K562 (cell line): ENCODE measurements around the gene KISS1R. TPM values are rescaled to one million over a fixed set of nuclear protein-coding genes. Genes with fewer than 3 reads are reported as not detected.
A peak's percentile ranks its signal among the peaks of the same experiment; 100 is the strongest.

ENCODE experiments used
- CGGBP1 ChIP-seq: fragments of 250-450 bp; sonication (Bioruptor Pico); IDR thresholded peaks from 2 replicates; pipeline ENCODE4 v1.9.0; 2021; ENCODE audit warnings: mild to moderate bottlenecking
- JUN ChIP-seq, 2 experiments: sonication (generic) in 1 of 2; formaldehyde crosslinking in 1 of 2; IDR thresholded peaks; 2 replicates each; pipeline versions ENCODE4 v1.6.1 to v1.8.0; 2012 to 2022; ENCODE audit warnings: borderline replicate concordance in 2 of 2, mild to moderate bottlenecking in 2 of 2, improper control_type of control experiment in 1 of 2, low read depth in 1 of 2, low read length in 1 of 2, missing genetic modification reagents in 1 of 2
- KAT2B ChIP-seq: IDR thresholded peaks from one replicate; pipeline ENCODE4 v1.6.1; 2012; ENCODE audit warnings: low read depth, mild to moderate bottlenecking, control low read depth, inconsistent platforms, low read length, moderate library complexity
- KLF13 ChIP-seq: fragments of 450-650 bp; IDR thresholded peaks from 2 replicates; pipeline ENCODE4 v1.6.1; 2016; ENCODE audit warnings: missing genetic modification characterization, low read depth, mild to moderate bottlenecking, missing compliant biosample characterization, moderate library complexity, borderline replicate concordance
- PRDM10 ChIP-seq: fragments of 450-650 bp; IDR thresholded peaks from 2 replicates; pipeline ENCODE4 v1.6.1; 2018; ENCODE audit not compliant: partially characterized antibody
- PYGO2 ChIP-seq: fragments of 450-650 bp; IDR thresholded peaks from 2 replicates; pipeline ENCODE4 v1.6.1; 2016; ENCODE audit warnings: mild to moderate bottlenecking, missing genetic modification characterization, moderate library complexity, missing compliant biosample characterization
- YBX1 ChIP-seq: fragments of 450-650 bp; IDR thresholded peaks from 2 replicates; pipeline ENCODE4 v1.7.1; 2016; ENCODE audit warnings: mild to moderate bottlenecking
- ZNF57 ChIP-seq: fragments of 450-650 bp; formaldehyde crosslinking; IDR thresholded peaks from 2 replicates; pipeline ENCODE4 v1.4.0; 2020; ENCODE audit warnings: mild to moderate bottlenecking, moderate library complexity
- ZNF780A ChIP-seq: fragments of 250-450 bp; sonication (Bioruptor Pico); IDR thresholded peaks from 2 replicates; pipeline ENCODE4 v1.5.0; 2021; ENCODE audit warnings: mild to moderate bottlenecking
- polyA plus RNA-seq, 8 experiments: library from polyadenylated mRNA; depleted of rRNA in 4 of 8; stranded (reverse) in 5 of 8; unstranded in 3 of 8; fragments of >200 nt; fragmentation: Nextera tagmentation in 2 of 8; fragmentation: Illumina TruSeq in 1 of 8; extraction: Ambion mirVana in 2 of 8; extraction: Trizol in 1 of 8; gene quantifications; 2 replicates each; pipeline versions ENCODE4 v1.2.1 to v1.2.3, GENCODE V29; 2011 to 2014; ENCODE audit warnings: inconsistent platforms in 1 of 8, missing spikeins in 1 of 8
- total RNA-seq, 7 experiments: library from RNA; depleted of rRNA in 6 of 7; stranded (reverse); fragments of >200 nt in 6 of 7; fragmentation: Illumina TruSeq in 2 of 7; extraction: Trizol in 2 of 7; gene quantifications; 2 replicates each; pipeline versions ENCODE4 v1.2.1 to v1.2.3, GENCODE V29; 2011 to 2021; ENCODE audit warnings: low replicate concordance in 1 of 7
- TF ChIP-seq, protein P1 (sequence below): fragments of 250-450 bp; sonication (Bioruptor Pico); IDR thresholded peaks from 2 replicates; pipeline ENCODE4 v1.4.0; 2020; ENCODE audit warnings: mild to moderate bottlenecking, moderate library complexity, borderline replicate concordance
- TF ChIP-seq, protein P2 (sequence below): fragments of 450-650 bp; conservative IDR thresholded peaks from 2 replicates; pipeline ENCODE4 v1.6.1; 2016; ENCODE audit warnings: missing genetic modification characterization, low read depth, mild to moderate bottlenecking, control low read depth, missing compliant biosample characterization
- TF ChIP-seq, protein P3 (sequence below): fragments of 450-650 bp; IDR thresholded peaks from 2 replicates; pipeline ENCODE4 v1.6.1; 2017; ENCODE audit warnings: antibody characterized with exemption, mild to moderate bottlenecking

The KISS1R gene
- total and polyA plus RNA-seq, 9 of the 15 experiments (the other 6 are each of a cell fraction or from before 2014, with no cell fraction given) = 0.37 to 39.4 (median 2.0) TPM

- TF ChIP-seq, protein P1, sequence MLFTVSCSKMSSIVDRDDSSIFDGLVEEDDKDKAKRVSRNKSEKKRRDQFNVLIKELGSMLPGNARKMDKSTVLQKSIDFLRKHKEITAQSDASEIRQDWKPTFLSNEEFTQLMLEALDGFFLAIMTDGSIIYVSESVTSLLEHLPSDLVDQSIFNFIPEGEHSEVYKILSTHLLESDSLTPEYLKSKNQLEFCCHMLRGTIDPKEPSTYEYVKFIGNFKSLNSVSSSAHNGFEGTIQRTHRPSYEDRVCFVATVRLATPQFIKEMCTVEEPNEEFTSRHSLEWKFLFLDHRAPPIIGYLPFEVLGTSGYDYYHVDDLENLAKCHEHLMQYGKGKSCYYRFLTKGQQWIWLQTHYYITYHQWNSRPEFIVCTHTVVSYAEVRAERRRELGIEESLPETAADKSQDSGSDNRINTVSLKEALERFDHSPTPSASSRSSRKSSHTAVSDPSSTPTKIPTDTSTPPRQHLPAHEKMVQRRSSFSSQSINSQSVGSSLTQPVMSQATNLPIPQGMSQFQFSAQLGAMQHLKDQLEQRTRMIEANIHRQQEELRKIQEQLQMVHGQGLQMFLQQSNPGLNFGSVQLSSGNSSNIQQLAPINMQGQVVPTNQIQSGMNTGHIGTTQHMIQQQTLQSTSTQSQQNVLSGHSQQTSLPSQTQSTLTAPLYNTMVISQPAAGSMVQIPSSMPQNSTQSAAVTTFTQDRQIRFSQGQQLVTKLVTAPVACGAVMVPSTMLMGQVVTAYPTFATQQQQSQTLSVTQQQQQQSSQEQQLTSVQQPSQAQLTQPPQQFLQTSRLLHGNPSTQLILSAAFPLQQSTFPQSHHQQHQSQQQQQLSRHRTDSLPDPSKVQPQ (CRISPR knock-in tag) = no peak
- TF ChIP-seq PRDM10 (peak; percentile 20), ZNF57 (no peak), CGGBP1 (CRISPR knock-in tag) (no peak), YBX1 (no peak), JUN (IDR thresholded peaks at IDR 0.05; ENCODE audit: borderline replicate concordance, low read depth, low read length) (peak; percentile 96), JUN (CRISPR knock-in tag; IDR thresholded peaks at IDR 0.05; ENCODE audit: borderline replicate concordance) (peak; percentile 38; the same call in 1 of the 2 replicates), KLF13 (no peak), ZNF780A (CRISPR knock-in tag) (no peak), KAT2B (no peak), PYGO2 (tag) (no peak)
- TF ChIP-seq, protein P2, sequence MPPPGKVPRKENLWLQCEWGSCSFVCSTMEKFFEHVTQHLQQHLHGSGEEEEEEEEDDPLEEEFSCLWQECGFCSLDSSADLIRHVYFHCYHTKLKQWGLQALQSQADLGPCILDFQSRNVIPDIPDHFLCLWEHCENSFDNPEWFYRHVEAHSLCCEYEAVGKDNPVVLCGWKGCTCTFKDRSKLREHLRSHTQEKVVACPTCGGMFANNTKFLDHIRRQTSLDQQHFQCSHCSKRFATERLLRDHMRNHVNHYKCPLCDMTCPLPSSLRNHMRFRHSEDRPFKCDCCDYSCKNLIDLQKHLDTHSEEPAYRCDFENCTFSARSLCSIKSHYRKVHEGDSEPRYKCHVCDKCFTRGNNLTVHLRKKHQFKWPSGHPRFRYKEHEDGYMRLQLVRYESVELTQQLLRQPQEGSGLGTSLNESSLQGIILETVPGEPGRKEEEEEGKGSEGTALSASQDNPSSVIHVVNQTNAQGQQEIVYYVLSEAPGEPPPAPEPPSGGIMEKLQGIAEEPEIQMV (tag) = no peak
- TF ChIP-seq, protein P3, sequence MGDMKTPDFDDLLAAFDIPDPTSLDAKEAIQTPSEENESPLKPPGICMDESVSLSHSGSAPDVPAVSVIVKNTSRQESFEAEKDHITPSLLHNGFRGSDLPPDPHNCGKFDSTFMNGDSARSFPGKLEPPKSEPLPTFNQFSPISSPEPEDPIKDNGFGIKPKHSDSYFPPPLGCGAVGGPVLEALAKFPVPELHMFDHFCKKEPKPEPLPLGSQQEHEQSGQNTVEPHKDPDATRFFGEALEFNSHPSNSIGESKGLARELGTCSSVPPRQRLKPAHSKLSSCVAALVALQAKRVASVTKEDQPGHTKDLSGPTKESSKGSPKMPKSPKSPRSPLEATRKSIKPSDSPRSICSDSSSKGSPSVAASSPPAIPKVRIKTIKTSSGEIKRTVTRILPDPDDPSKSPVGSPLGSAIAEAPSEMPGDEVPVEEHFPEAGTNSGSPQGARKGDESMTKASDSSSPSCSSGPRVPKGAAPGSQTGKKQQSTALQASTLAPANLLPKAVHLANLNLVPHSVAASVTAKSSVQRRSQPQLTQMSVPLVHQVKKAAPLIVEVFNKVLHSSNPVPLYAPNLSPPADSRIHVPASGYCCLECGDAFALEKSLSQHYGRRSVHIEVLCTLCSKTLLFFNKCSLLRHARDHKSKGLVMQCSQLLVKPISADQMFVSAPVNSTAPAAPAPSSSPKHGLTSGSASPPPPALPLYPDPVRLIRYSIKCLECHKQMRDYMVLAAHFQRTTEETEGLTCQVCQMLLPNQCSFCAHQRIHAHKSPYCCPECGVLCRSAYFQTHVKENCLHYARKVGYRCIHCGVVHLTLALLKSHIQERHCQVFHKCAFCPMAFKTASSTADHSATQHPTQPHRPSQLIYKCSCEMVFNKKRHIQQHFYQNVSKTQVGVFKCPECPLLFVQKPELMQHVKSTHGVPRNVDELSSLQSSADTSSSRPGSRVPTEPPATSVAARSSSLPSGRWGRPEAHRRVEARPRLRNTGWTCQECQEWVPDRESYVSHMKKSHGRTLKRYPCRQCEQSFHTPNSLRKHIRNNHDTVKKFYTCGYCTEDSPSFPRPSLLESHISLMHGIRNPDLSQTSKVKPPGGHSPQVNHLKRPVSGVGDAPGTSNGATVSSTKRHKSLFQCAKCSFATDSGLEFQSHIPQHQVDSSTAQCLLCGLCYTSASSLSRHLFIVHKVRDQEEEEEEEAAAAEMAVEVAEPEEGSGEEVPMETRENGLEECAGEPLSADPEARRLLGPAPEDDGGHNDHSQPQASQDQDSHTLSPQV = peak; percentile 74
Measured at GRCh38 chr19:958967-959855, 42.1 kb downstream of the KISS1R start (continued).
